ENCODE data around the gene RAB10. TPM values are rescaled to one million over a fixed set of nuclear protein-coding genes. Genes with fewer than 3 reads are reported as not detected.

RAB10 gene
- 130 TPM for total RNA-seq (ENCODE audit: unreplicated experiment)
- long read RNA-seq, transcript RAB10-201 (6 exons, 3,535 nt), result major isoform, 64 of 71 reads
- long read RNA-seq, partial matches to known transcripts, result 2 of 71 reads
- long read RNA-seq, other reads (novel, unspliced or antisense), result 5 of 71 reads

DNA sequence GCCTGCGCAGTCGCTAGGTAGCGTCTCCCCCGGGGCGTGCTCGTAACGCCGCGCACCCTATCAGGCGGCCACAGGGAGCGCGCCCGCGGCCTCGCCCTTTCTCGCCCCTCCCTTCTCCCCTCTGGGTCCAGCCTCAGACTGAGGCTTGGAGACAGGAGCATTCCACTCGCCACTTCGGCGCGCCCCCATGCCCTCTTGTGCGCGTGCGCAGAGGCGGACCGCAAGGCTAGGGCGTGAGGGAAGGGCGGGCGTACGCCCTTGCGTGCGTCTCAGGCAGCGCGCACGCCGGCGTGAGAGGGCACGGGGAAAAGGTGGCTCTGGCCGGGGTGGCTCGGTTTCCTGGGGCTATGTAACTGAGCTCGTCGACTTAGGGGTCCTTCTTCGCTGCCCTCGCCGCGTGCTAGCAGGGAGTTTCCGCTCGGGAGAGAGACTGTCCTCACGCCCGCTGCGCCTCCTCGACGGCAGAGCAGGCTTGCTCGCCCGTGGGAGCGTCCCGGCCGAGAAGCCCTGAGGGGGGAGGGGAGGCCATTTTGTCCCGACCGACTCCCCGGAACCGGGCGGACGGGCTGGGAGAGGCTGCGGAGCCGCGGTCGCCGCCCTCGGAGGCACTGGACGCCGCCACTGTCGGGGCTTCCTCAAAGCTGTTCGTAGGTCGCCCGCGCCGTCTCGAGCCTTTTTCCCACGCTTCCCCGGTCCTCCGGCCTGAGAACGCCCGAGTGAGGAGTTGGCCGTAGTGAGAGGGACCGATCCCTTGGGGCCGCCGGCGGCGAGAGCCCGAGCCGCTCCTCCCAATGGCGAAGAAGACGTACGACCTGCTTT lies at the start of gene RAB10:
TSS of gene RAB10 (plus strand) at position 267 of the 819 bp plus-strand sequence. CDS start at position 792, 525 bp downstream.
- DNase-seq (ENCODE audit: low spot score), result peak; percentile 99
- H3K36me3 Mint-ChIP-seq (ENCODE audit: low read depth, unreplicated experiment), result peaks cover 5% of the 10 kb centered on the region
- peak within 1 kb of the TSS; percentile 95 for H3K27ac Mint-ChIP-seq (ENCODE audit: unreplicated experiment)
- peaks cover 23% of the 10 kb centered on the region for H3K4me1 Mint-ChIP-seq (ENCODE audit: unreplicated experiment)
- H3K4me3 Mint-ChIP-seq (ENCODE audit: unreplicated experiment), result peak within 1 kb of the TSS; percentile 98
- no peaks in the 10 kb centered on the region for H3K9me3 Mint-ChIP-seq (ENCODE audit: unreplicated experiment)
- no peak for TF ChIP-seq CTCF (IDR thresholded peaks at IDR 0.05; ENCODE audit: unreplicated experiment)
- H3K27me3 Mint-ChIP-seq (ENCODE audit: unreplicated experiment), result peaks cover 6% of the 10 kb centered on the region

DNA sequence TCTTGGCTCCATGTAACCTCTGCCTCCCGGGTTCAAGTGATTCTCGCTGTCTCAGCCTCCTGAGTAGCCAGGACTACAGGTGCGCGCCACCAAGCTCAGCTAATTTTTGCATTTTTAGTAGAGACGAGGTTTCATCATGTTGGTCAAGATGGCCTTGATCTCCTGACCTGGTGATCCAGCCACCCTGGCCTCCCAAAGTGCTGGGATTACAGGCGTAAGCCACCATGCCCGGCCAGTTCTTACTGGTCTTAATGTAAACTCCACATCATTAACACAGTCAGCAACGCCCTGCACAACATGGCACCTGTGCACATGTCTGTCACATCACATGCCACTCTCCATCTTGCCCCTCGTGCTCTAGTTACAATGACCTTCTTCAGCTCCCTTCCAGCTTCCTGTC lies 45.8 kb upstream of the RAB10 start:
- peaks cover 11% of the 10 kb centered on the region for H3K4me1 Mint-ChIP-seq (ENCODE audit: unreplicated experiment)
- no peak overlapping the region for H3K4me3 Mint-ChIP-seq (ENCODE audit: unreplicated experiment)
- H3K36me3 Mint-ChIP-seq (ENCODE audit: low read depth, unreplicated experiment), result peaks cover 3% of the 10 kb centered on the region
- peaks cover 5% of the 10 kb centered on the region for H3K27me3 Mint-ChIP-seq (ENCODE audit: unreplicated experiment)
- no peak for TF ChIP-seq CTCF (IDR thresholded peaks at IDR 0.05; ENCODE audit: unreplicated experiment)
- no peak for DNase-seq (ENCODE audit: low spot score)
- no peak overlapping the region for H3K27ac Mint-ChIP-seq (ENCODE audit: unreplicated experiment)
- H3K9me3 Mint-ChIP-seq (ENCODE audit: unreplicated experiment), result no peaks in the 10 kb centered on the region

- no peak overlapping the region for H3K27ac Mint-ChIP-seq (ENCODE audit: unreplicated experiment)
- no peaks in the 10 kb centered on the region for H3K36me3 Mint-ChIP-seq (ENCODE audit: low read depth, unreplicated experiment)
- no peak overlapping the region for H3K4me3 Mint-ChIP-seq (ENCODE audit: unreplicated experiment)
- H3K4me1 Mint-ChIP-seq (ENCODE audit: unreplicated experiment), result peaks cover 8% of the 10 kb centered on the region
- no peak for TF ChIP-seq CTCF (IDR thresholded peaks at IDR 0.05; ENCODE audit: unreplicated experiment)
- no peak for DNase-seq (ENCODE audit: low spot score)
- H3K9me3 Mint-ChIP-seq (ENCODE audit: unreplicated experiment), result no peaks in the 10 kb centered on the region
- H3K27me3 Mint-ChIP-seq (ENCODE audit: unreplicated experiment), result peaks cover 1% of the 10 kb centered on the region
Measured at GRCh38 chr2:25989154-25989553, 44.7 kb upstream of the RAB10 start.

- H3K27ac Mint-ChIP-seq (ENCODE audit: unreplicated experiment), result no peak overlapping the region
- H3K4me1 Mint-ChIP-seq (ENCODE audit: unreplicated experiment), result peaks cover 8% of the 10 kb centered on the region
- DNase-seq (ENCODE audit: low spot score), result no peak
- no peak overlapping the region for H3K4me3 Mint-ChIP-seq (ENCODE audit: unreplicated experiment)
- TF ChIP-seq CTCF (IDR thresholded peaks at IDR 0.05; ENCODE audit: unreplicated experiment), result no peak
- peaks cover 1% of the 10 kb centered on the region for H3K27me3 Mint-ChIP-seq (ENCODE audit: unreplicated experiment)
- no peaks in the 10 kb centered on the region for H3K36me3 Mint-ChIP-seq (ENCODE audit: low read depth, unreplicated experiment)
- H3K9me3 Mint-ChIP-seq (ENCODE audit: unreplicated experiment), result no peaks in the 10 kb centered on the region
Measured at GRCh38 chr2:25991965-25992364, 41.9 kb upstream of the RAB10 start.

DNA sequence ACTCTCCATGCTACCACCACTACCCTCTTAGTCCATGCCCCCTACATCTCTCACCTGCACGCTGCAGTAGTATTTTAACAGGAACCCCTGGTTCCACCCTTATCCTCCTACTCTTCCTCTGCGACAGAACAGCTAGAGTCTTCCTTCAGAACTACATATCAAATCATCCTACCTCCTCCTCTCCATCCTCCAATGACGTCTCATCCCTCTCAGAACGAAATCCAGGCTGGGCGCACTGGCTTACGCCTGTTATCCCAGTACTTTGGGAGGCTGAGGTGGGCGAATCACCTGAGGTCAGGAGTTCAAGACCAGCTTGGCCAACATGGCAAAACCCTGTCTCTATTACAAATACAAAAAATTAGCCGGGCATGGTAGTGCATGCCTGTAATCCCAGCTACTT lies 41.3 kb upstream of the RAB10 start:
- peaks cover 8% of the 10 kb centered on the region for H3K4me1 Mint-ChIP-seq (ENCODE audit: unreplicated experiment)
- no peaks in the 10 kb centered on the region for H3K36me3 Mint-ChIP-seq (ENCODE audit: low read depth, unreplicated experiment)
- H3K9me3 Mint-ChIP-seq (ENCODE audit: unreplicated experiment), result no peaks in the 10 kb centered on the region
- no peak overlapping the region for H3K27ac Mint-ChIP-seq (ENCODE audit: unreplicated experiment)
- H3K4me3 Mint-ChIP-seq (ENCODE audit: unreplicated experiment), result no peak overlapping the region
- no peak for DNase-seq (ENCODE audit: low spot score)
- no peak for TF ChIP-seq CTCF (IDR thresholded peaks at IDR 0.05; ENCODE audit: unreplicated experiment)
- H3K27me3 Mint-ChIP-seq (ENCODE audit: unreplicated experiment), result peaks cover 1% of the 10 kb centered on the region

All from endothelial cell (in vitro differentiated cells).